ENCODE data around the gene RAPGEF5.

GRCh38 chr7:22364900-22365299 is 7.9 kb upstream of the RAPGEF5 start:
- TF ChIP-seq CTCF (conservative IDR thresholded peaks at IDR 0.05) (no peak), ZFX (IDR thresholded peaks at IDR 0.05) (no peak)

Measured in C4-2B (cell line).